Chondrocyte (in vitro differentiated cells): ENCODE data around the gene TFDP1. TPM values are rescaled to one million over a fixed set of nuclear protein-coding genes. Genes with fewer than 3 reads are reported as not detected.

Source experiments
- DNase-seq: peaks from one replicate; pipeline ENCODE4 v3.0.0; 2021; ENCODE audit warnings: mixed read lengths, low spot score
- H3K27ac Mint-ChIP-seq: one replicate; pipeline ENCODE4 v1.8.0; 2021; ENCODE audit warnings: mild to moderate bottlenecking, moderate library complexity, mixed read lengths; ENCODE audit not compliant: unreplicated experiment
- H3K27me3 Mint-ChIP-seq: 2 replicates; pipeline ENCODE4 v1.8.0; 2021; ENCODE audit warnings: low read depth, mixed read lengths
- H3K36me3 Mint-ChIP-seq: 2 replicates; pipeline ENCODE4 v1.8.0; 2021; ENCODE audit warnings: low read depth, mixed read lengths
- H3K4me1 Mint-ChIP-seq: 2 replicates; pipeline ENCODE4 v1.8.0; 2021; ENCODE audit warnings: low read depth, mild to moderate bottlenecking, mixed read lengths
- H3K4me3 Mint-ChIP-seq: one replicate; pipeline ENCODE4 v1.8.0; 2021; ENCODE audit warnings: mild to moderate bottlenecking, moderate library complexity, mixed read lengths; ENCODE audit not compliant: unreplicated experiment
- H3K9me3 Mint-ChIP-seq: 2 replicates; pipeline ENCODE4 v1.8.0; 2021; ENCODE audit warnings: low read depth, mixed read lengths
- total RNA-seq: library from RNA; stranded (reverse); gene quantifications from 3 replicates; pipeline ENCODE4 v1.2.1, GENCODE V29; 2021
- TF ChIP-seq, protein P1 (sequence below): fragments of 200-600 bp; sonication (generic); IDR thresholded peaks from 2 replicates; pipeline ENCODE4 v1.5.0; 2021; ENCODE audit warnings: antibody characterized with exemption, mild to moderate bottlenecking, moderate library complexity

TFDP1 gene
- total RNA-seq, 1 donor from 2014 or later, result 54.3 TPM

DNA sequence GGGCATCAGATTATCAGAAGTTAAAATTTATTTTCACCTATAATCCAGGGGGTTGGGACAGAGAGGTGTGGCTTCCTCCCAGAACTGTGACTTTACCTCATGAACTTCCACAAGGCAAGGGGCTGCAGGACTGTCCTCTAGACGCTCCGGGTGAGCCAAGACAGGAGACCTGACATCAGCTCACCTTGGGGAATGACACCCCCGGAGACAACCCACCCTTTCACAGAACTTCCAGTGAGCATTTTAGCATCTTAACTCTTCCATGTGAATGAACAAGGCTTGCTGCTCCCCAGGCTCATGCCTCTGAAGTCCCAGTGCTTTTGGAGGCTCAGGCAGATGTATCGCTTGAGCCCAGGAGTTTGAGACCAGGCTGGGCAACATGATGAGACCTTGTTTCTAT, 29.4 kb upstream of the TFDP1 start:
- Mint-ChIP-seq H3K27me3 (no peaks in the 10 kb centered on the region), H3K4me1 (no peaks in the 10 kb centered on the region), H3K9me3 (no peaks in the 10 kb centered on the region), H3K27ac (no peak overlapping the region), H3K36me3 (peaks cover 8% of the 10 kb centered on the region), H3K4me3 (no peak overlapping the region)
- TF ChIP-seq, protein P1, sequence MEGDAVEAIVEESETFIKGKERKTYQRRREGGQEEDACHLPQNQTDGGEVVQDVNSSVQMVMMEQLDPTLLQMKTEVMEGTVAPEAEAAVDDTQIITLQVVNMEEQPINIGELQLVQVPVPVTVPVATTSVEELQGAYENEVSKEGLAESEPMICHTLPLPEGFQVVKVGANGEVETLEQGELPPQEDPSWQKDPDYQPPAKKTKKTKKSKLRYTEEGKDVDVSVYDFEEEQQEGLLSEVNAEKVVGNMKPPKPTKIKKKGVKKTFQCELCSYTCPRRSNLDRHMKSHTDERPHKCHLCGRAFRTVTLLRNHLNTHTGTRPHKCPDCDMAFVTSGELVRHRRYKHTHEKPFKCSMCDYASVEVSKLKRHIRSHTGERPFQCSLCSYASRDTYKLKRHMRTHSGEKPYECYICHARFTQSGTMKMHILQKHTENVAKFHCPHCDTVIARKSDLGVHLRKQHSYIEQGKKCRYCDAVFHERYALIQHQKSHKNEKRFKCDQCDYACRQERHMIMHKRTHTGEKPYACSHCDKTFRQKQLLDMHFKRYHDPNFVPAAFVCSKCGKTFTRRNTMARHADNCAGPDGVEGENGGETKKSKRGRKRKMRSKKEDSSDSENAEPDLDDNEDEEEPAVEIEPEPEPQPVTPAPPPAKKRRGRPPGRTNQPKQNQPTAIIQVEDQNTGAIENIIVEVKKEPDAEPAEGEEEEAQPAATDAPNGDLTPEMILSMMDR, result no peak
- peak; percentile 35 for DNase-seq

DNA sequence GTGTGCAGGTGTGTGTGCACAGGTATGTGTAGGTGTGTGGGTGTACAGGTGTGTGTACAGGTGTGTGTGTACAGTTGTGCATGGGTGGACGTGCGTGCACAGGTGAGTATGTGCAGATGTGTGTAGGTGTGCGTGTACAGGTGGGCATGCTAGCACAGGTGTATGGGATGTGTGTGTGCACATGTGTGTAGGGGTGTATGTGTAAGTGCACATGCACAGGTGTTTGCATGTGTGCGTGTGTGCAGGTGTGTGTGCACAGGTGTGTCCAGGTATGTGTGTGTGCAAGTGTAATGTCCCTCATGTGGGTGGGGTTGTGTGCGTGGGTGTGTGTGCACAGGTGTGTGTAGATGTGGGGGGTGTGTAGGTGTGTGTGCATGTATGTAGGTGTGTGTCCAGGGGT, 27.5 kb upstream of the TFDP1 start:
- H3K4me3 Mint-ChIP-seq, result no peak overlapping the region
- H3K4me1 Mint-ChIP-seq, result no peaks in the 10 kb centered on the region
- H3K27ac Mint-ChIP-seq, result no peak overlapping the region
- H3K27me3 Mint-ChIP-seq, result no peaks in the 10 kb centered on the region
- H3K9me3 Mint-ChIP-seq, result no peaks in the 10 kb centered on the region
- peak; percentile 54 for DNase-seq
- peaks cover 1% of the 10 kb centered on the region for H3K36me3 Mint-ChIP-seq
- TF ChIP-seq, protein P1, result no peak

DNA sequence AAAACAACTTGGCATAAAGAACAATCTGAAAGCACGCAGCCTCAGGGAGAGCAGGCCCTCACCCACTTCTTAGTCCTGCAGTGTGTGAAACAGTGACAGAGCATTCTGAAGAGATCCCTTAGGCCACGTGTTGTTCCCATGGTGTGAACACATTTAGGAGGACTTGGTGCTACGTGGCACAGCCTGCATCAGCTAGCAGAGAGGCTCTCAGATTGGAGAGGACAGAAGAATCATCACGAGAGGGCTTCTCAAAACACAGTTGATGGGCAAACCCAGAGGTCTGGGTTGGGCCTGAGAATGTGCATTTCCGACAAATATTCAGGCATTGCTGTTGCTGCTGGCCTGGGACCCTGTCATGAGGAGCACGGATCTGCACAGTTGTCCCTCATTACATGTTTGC, 26.1 kb upstream of the TFDP1 start:
- no peaks in the 10 kb centered on the region for H3K9me3 Mint-ChIP-seq
- peaks cover 5% of the 10 kb centered on the region for H3K4me1 Mint-ChIP-seq
- no peak overlapping the region for H3K4me3 Mint-ChIP-seq
- peak; percentile 38 for DNase-seq
- TF ChIP-seq, protein P1, result no peak
- no peak overlapping the region for H3K27ac Mint-ChIP-seq
- H3K27me3 Mint-ChIP-seq, result no peaks in the 10 kb centered on the region
- peaks cover under 1% of the 10 kb centered on the region for H3K36me3 Mint-ChIP-seq

DNA sequence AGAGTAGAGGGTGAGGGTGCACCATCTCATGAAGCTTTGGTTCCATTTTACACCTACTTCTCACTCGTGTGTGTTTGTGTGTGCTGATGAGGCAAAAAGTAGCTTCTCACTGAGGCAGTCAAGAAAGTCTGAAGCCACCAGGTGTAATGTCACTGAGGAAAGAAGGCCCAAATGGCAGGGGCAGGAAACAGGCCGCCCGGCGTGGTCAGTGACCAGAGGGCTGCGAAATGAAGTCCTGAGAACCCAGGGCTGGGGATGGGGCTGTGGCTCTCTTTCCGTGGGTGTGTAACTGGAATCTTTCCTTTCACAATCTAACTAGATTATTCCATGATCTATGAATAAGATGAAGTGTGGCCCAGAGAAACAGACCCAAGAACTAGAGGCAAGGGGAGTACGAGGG, 25.5 kb upstream of the TFDP1 start:
- Mint-ChIP-seq H3K27me3 (no peaks in the 10 kb centered on the region), H3K4me1 (peaks cover 5% of the 10 kb centered on the region), H3K27ac (no peak overlapping the region), H3K9me3 (no peaks in the 10 kb centered on the region), H3K36me3 (no peaks in the 10 kb centered on the region), H3K4me3 (no peak overlapping the region)
- TF ChIP-seq, protein P1, result no peak
- peak; percentile 38 for DNase-seq

DNA sequence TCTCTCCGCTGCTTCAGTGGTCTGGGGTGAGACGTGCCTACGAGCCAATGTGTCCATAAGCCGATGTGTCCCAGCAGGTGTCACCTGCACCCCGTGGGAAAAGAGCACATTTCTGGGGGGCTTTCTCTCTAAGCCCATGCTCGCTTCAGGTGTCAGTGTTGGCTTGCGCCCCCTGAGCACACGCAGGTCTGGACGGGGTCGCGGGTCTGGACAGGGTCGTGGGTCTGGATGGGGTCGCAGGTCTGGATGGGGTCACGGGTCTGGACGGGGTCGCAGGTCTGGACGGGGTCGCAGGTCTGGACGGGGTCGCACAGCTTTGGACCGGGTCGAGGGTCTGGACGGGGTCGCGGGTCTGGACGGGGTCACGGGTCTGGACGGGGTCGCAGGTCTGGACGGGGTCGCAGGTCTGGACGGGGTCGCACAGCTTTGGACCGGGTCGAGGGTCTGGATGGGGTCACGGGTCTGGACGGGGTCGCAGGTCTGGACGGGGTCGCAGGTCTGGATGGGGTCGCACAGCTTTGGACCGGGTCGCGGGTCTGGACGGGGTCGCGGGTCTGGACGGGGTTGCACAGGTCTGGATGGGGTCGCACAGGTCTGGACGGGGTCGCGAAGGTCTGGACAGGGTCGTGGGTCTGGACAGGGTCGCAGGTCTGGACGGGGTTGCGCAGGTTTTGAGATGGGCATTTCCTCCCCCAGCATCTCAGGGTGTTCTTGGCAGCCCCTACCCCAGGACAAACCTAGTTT, 24.5 kb upstream of the TFDP1 start:
- Mint-ChIP-seq H3K27ac (no peak overlapping the region), H3K36me3 (no peaks in the 10 kb centered on the region), H3K27me3 (no peaks in the 10 kb centered on the region), H3K4me3 (no peak overlapping the region), H3K9me3 (no peaks in the 10 kb centered on the region), H3K4me1 (peaks cover 5% of the 10 kb centered on the region)
- TF ChIP-seq, protein P1, result no peak
- peak; percentile 75 for DNase-seq
